Ovary (tissue), 9 donors: ENCODE measurements around the gene PSD2. TPM values are rescaled to one million over a fixed set of nuclear protein-coding genes. Genes with fewer than 3 reads are reported as not detected.

Experiments used
- DNase-seq, 5 donors: peaks; one replicate each; pipeline ENCODE4 v3.0.0-alpha.2; 2019 to 2020
- H3K27ac ChIP-seq, 2 donors: fragments of 200-600 bp; one replicate each; pipeline versions ENCODE4 v1.5.1 to v1.8.0; 2019 to 2022
- H3K27me3 ChIP-seq: fragments of 200-600 bp; one replicate; pipeline ENCODE4 v1.8.0; 2022
- H3K36me3 ChIP-seq: fragments of 200-600 bp; sonication (generic); one replicate; pipeline ENCODE4 v1.5.1; 2019
- H3K4me1 ChIP-seq: one replicate; pipeline ENCODE4 v1.8.1; 2013; ENCODE audit warnings: mild to moderate bottlenecking, moderate library complexity; ENCODE audit not compliant: insufficient read depth
- H3K4me3 ChIP-seq: fragments of 200-600 bp; sonication (generic); one replicate; pipeline ENCODE4 v1.5.1; 2017
- H3K9me3 ChIP-seq, 2 donors: fragments of 200-600 bp in 1 of 2; sonication (generic) in 1 of 2; one replicate each; pipeline versions ENCODE4 v1.5.1 to v1.8.1; 2013 to 2019; ENCODE audit warnings: mild to moderate bottlenecking in 1 of 2, moderate library complexity in 1 of 2
- CTCF ChIP-seq, 3 donors: fragments of 450-650 bp in 2 of 3; fragments of 200-600 bp in 1 of 3; IDR thresholded peaks; one replicate each; pipeline versions ENCODE4 v1.5.1 to v1.8.0; 2016 to 2022; ENCODE audit warnings: antibody characterized with exemption in 3 of 3, mild to moderate bottlenecking in 1 of 3
- EP300 ChIP-seq: sonication (generic); formaldehyde crosslinking; IDR thresholded peaks from one replicate; pipeline ENCODE4 v1.6.1; 2017; ENCODE audit warnings: antibody characterized with exemption
- POLR2A ChIP-seq: fragments of 450-650 bp; IDR thresholded peaks from one replicate; pipeline ENCODE4 v1.6.1; 2017; ENCODE audit warnings: antibody characterized with exemption, mild to moderate bottlenecking, moderate library complexity
- WGBS, 3 donors: extraction: QIAGEN DNeasy Blood & Tissue Kit in 1 of 3; methylation state at CpG; one replicate each; pipeline versions ENCODE4 v1.1.5 to v1.1.7; 2013 to 2017; 5-methylcytosine and 5-hydroxymethylcytosine counted together
- intact Hi-C, 4 donors: fragments of 100-400 bp; cut with DNase I; formaldehyde crosslinking; loops; one replicate each; pipeline versions ENCODE4 v1.11.0 to v1.15.1; 2022 to 2023
- polyA plus RNA-seq, 2 donors: library from polyadenylated mRNA; stranded (reverse); fragments of 200-250 nt in 1 of 2; fragments of 350-450 nt in 1 of 2; fragmentation: Illumina TruSeq in 1 of 2; extraction: RNeasy Lipid Tissue Mini Kit (QIAGEN cat#74804) in 1 of 2; gene quantifications; one replicate each; pipeline ENCODE4 v1.2.3, GENCODE V29; 2013 to 2014
- small RNA-seq: library from RNA; depleted of rRNA; stranded (forward); fragments of <200 nt; gene quantifications from one replicate; pipeline ENCODE3, GENCODE V24; 2016
- total RNA-seq, 7 donors: library from RNA; depleted of rRNA in 2 of 7; stranded (reverse); fragments of >200 nt in 2 of 7; fragmentation: NEBNext Ultra II Directional in 3 of 7; extraction: Animal tissue kit (Norgen Biotek cat#: 25700) in 3 of 7; gene quantifications; one replicate each; pipeline versions ENCODE4 v1.1.0 to v1.2.4, GENCODE V29; 2016 to 2023
- donor health status: DM: no; HTN: no; CAD: no; lungs with moderate emphysema.
- donor health status: DM: no; HTN: no; CAD: no.
- donor health status: Bipolar disorder and iron deficiency.
- donor health status: DM: yes; HTN: yes; CAD: no.
- donor health status: DM: no; HTN: no; CAD: no.
- donor health status: DM: yes; HTN: yes; CAD: no.

PSD2 gene
- total and polyA plus RNA-seq, 9 donors = 0.05 to 0.37 (median 0.12) TPM; not detected in 2

- WGBS, 3 donors = 90 to 98% (median 97%) methylated on average over 2 of the region's 2 CpGs
- no peak overlapping the region for H3K27ac ChIP-seq
- H3K9me3 ChIP-seq = no peaks in the 10 kb centered on the region
- no peaks in the 10 kb centered on the region for H3K36me3 ChIP-seq
- peaks cover 2% of the 10 kb centered on the region for H3K4me1 ChIP-seq
- H3K4me3 ChIP-seq = no peak overlapping the region
- no peak for TF ChIP-seq EP300
- TF ChIP-seq CTCF (IDR thresholded peaks at IDR 0.05) = no peak
- TF ChIP-seq POLR2A = no peak
- no peak for DNase-seq
- no peaks in the 10 kb centered on the region for H3K27me3 ChIP-seq
- intact Hi-C loops = no loop called here
These were observed 93.8 kb downstream of the PSD2 start for GRCh38 chr5:139889410-139889809.

GRCh38 chr5:139893873-139894272 lies 98.3 kb downstream of the PSD2 start:
- Histone ChIP-seq H3K27me3 (no peaks in the 10 kb centered on the region), H3K36me3 (no peaks in the 10 kb centered on the region), H3K9me3 (no peaks in the 10 kb centered on the region), H3K4me1 (peaks cover 20% of the 10 kb centered on the region), H3K4me3 (no peak overlapping the region), H3K27ac (no peak overlapping the region)
- WGBS, 3 donors = 71 to 82% (median 79%) methylated on average over 9 of the region's 9 CpGs
- TF ChIP-seq CTCF (IDR thresholded peaks at IDR 0.05) = no peak
- no peak for TF ChIP-seq POLR2A
- no peak for TF ChIP-seq EP300
- no peak for DNase-seq
- intact Hi-C loops = no loop called here

Small RNA genes lying within 50 kb of the gene (small RNA-seq; reads per million reads assigned to genes)
- gene AC008667.4 = not detected

Other genes with a start within 250 kb of the PSD2 start
- gene UBE2D2, start 234.5 kb upstream of the PSD2 start, total RNA-seq = 100 to 1,000 TPM in 4 of 7 donors, 10 to 100 TPM in 3; 66.8 to 144 (median 117) TPM
- 100 to 1,000 TPM in 1 of 2 donors, 10 to 100 TPM in 1; 79.7 to 230 TPM for gene UBE2D2, start 234.5 kb upstream of the PSD2 start, polyA plus RNA-seq
- 10 to 100 TPM in 2 of 7 donors, 1 to 10 TPM in 5; 4.4 to 35.7 (median 8.7) TPM for gene CXXC5, start 147.5 kb upstream of the PSD2 start, total RNA-seq
- 10 to 100 TPM in 1 of 2 donors, 1 to 10 TPM in 1; 7.0 to 28.2 TPM for gene CXXC5, start 147.5 kb upstream of the PSD2 start, polyA plus RNA-seq
- 10 to 100 TPM in 5 of 7 donors, 1 to 10 TPM in 2; 6.4 to 32.6 (median 25.5) TPM for gene NRG2, start 247.5 kb downstream of the PSD2 start, total RNA-seq
- gene NRG2, start 247.5 kb downstream of the PSD2 start, polyA plus RNA-seq = 10 to 100 TPM in 1 of 2 donors, 1 to 10 TPM in 1; 2.6 to 10.1 TPM